Neuronal stem cell (in vitro differentiated cells): Measurements from ENCODE around the gene RASIP1.

Experiments used
- DNase-seq: peaks from one replicate; pipeline ENCODE4 v3.0.0-alpha.2; 2013; ENCODE audit warnings: low spot score
- H2AFZ ChIP-seq: one replicate; pipeline ENCODE4 v1.6.1; 2013; ENCODE audit warnings: mild to moderate bottlenecking, low read length, inconsistent platforms
- H2AK5ac ChIP-seq: 2 replicates; pipeline ENCODE4 v1.6.1; 2013; ENCODE audit warnings: low read depth, mild to moderate bottlenecking, inconsistent platforms, low read length, moderate library complexity, mixed read lengths
- H2BK120ac ChIP-seq: 2 replicates; pipeline ENCODE4 v1.6.1; 2013; ENCODE audit warnings: low read depth, mild to moderate bottlenecking, inconsistent platforms, low read length, moderate library complexity, mixed read lengths
- H2BK12ac ChIP-seq: one replicate; pipeline ENCODE4 v1.6.1; 2013; ENCODE audit warnings: low read length, inconsistent platforms
- H2BK15ac ChIP-seq: 2 replicates; pipeline ENCODE4 v1.6.1; 2013; ENCODE audit warnings: mild to moderate bottlenecking, low read length, inconsistent platforms, mixed read lengths
- H2BK5ac ChIP-seq: one replicate; pipeline ENCODE4 v1.6.1; 2013; ENCODE audit warnings: inconsistent platforms, mild to moderate bottlenecking, low read length, moderate library complexity
- H3K14ac ChIP-seq: one replicate; pipeline ENCODE4 v1.6.1; 2013; ENCODE audit warnings: low read length, inconsistent platforms
- H3K18ac ChIP-seq: 2 replicates; pipeline ENCODE4 v1.6.1; 2013; ENCODE audit warnings: low read length, inconsistent platforms
- H3K23ac ChIP-seq: 2 replicates; pipeline ENCODE4 v1.6.1; 2013; ENCODE audit warnings: low read depth, mild to moderate bottlenecking, mixed read lengths, low read length, inconsistent platforms; ENCODE audit not compliant: poor library complexity
- H3K27ac ChIP-seq: replicated peaks from 3 replicates; pipeline ENCODE4 v1.5.1; 2013; ENCODE audit warnings: low read length, inconsistent platforms
- H3K27me3 ChIP-seq, 3 experiments: 2 replicates each; pipeline ENCODE4 v1.6.1; 2013; ENCODE audit warnings: low read length in 3 of 3, mild to moderate bottlenecking in 2 of 3, inconsistent platforms in 1 of 3, low read depth in 1 of 3, mixed read lengths in 1 of 3, moderate library complexity in 1 of 3; ENCODE audit not compliant: control insufficient read depth in 3 of 3, insufficient read depth in 3 of 3
- H3K36me3 ChIP-seq, 2 donors: replicated peaks in 1 of 2; 2 replicates each; pipeline ENCODE4 v1.6.1; 2013; ENCODE audit warnings: low read length in 2 of 2; ENCODE audit not compliant: control insufficient read depth in 2 of 2, insufficient read depth in 2 of 2
- H3K4ac ChIP-seq: 2 replicates; pipeline ENCODE4 v1.6.1; 2013; ENCODE audit warnings: inconsistent platforms, mild to moderate bottlenecking, low read length, moderate library complexity
- H3K4me1 ChIP-seq, 2 donors: 1 replicate in 1 of 2; 2 replicates in 1 of 2; pipeline ENCODE4 v1.6.1; 2013; ENCODE audit warnings: low read length in 2 of 2, low read depth in 1 of 2; ENCODE audit not compliant: control insufficient read depth in 2 of 2, insufficient read depth in 1 of 2
- H3K4me2 ChIP-seq: one replicate; pipeline ENCODE4 v1.6.1; 2013; ENCODE audit warnings: mild to moderate bottlenecking, low read length, inconsistent platforms; ENCODE audit not compliant: insufficient read depth, poor library complexity, severe bottlenecking
- H3K4me3 ChIP-seq, 2 donors: 2 replicates each; pipeline ENCODE4 v1.5.1; 2013; ENCODE audit warnings: low read length in 2 of 2, mild to moderate bottlenecking in 2 of 2, inconsistent platforms in 1 of 2, moderate library complexity in 1 of 2
- H3K79me1 ChIP-seq: one replicate; pipeline ENCODE4 v1.6.1; 2013; ENCODE audit warnings: low read depth, mild to moderate bottlenecking, inconsistent platforms, low read length, moderate library complexity
- H3K9ac ChIP-seq: one replicate; pipeline ENCODE4 v1.6.1; 2013; ENCODE audit warnings: mild to moderate bottlenecking, low read depth, low read length, inconsistent platforms; ENCODE audit not compliant: poor library complexity
- H3K9me3 ChIP-seq, 2 donors: replicated peaks in 1 of 2; 2 replicates each; pipeline versions ENCODE3 to v1.6.1; 2013; ENCODE audit warnings: low read length in 2 of 2, mild to moderate bottlenecking in 2 of 2, inconsistent platforms in 1 of 2, low read depth in 1 of 2, mixed read lengths in 1 of 2, moderate library complexity in 1 of 2; ENCODE audit not compliant: control insufficient read depth in 2 of 2, insufficient read depth in 1 of 2
- H4K8ac ChIP-seq: one replicate; pipeline ENCODE4 v1.6.1; 2013; ENCODE audit warnings: low read depth, mild to moderate bottlenecking, inconsistent platforms, low read length, moderate library complexity
- H4K91ac ChIP-seq: one replicate; pipeline ENCODE4 v1.6.1; 2013; ENCODE audit warnings: low read length, low read depth, mild to moderate bottlenecking, inconsistent platforms; ENCODE audit not compliant: poor library complexity
- WGBS, 2 donors: extraction: QIAGEN DNeasy Blood & Tissue Kit; methylation state at CpG; one replicate each; pipeline ENCODE4 v1.1.7; 2013; ENCODE audit warnings: missing lambda C conversion rate in 2 of 2, mixed read lengths in 1 of 2; ENCODE audit not compliant: insufficient read length in 2 of 2, insufficient replicate concordance in 1 of 2; ENCODE audit errors: extremely low coverage in 2 of 2; 5-methylcytosine and 5-hydroxymethylcytosine counted together

Gene RASIP1

DNA sequence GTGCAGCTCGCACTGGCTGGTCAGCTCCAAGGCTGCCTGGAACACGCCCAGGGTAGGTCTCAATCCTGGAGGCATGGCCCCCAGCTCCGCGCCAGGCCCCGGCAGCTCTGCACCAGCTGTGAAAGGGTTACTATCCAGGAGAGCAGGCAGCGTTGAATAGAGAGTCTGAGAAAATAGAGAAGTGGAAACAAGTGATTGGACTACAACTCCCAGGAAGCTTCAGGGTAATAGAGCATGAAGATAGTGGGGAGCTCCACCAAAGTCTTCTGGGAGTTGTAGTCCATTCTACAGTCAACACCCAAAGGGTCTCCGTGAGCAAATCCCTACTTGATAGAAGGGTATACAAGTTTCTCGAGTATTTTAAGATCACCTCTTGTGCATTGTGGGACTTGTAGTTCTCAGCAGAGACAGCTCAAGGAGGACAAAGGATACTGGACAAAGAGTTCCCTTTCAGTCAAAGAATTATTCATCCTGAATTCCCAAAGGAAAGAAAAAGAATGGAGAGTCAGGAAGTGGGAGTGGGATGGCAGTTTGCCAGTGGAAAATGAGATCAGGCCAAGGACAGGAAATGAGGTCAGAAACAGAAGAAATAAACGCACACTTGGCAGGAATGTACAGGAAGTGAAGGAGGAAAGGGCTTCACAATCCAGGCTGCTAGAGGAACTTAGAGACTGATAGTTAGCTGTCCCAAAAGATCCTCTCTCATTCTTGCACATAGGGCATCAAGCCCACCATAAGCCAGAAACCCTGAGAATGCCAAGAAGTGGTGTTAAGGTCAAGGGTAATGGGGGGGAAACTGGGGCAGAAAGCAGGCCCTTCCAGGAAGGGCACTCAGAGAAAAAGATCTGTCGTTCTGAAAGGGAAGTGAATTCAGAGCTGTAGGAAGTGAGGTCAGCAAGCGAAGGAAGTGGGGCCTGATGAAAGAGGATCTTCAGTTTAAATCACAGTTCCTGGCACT, 15.3 kb downstream of the RASIP1 start:
- peak overlapping the region; percentile 80 for H2AFZ ChIP-seq
- H2BK120ac ChIP-seq: no peak overlapping the region
- H2AK5ac ChIP-seq: peak overlapping the region; percentile 91
- H3K36me3 ChIP-seq: no peaks in the 10 kb centered on the region
- peak overlapping the region; percentile 14 for H2BK12ac ChIP-seq
- H3K4me3 ChIP-seq: peak overlapping the region; percentile 4 to 31
- H3K4me2 ChIP-seq: no peak overlapping the region
- H3K14ac ChIP-seq: no peak overlapping the region
- H3K4me1 ChIP-seq: peaks cover 8 to 11% of the 10 kb centered on the region in 2 donors
- no peaks in the 10 kb centered on the region for H3K9me3 ChIP-seq
- H4K91ac ChIP-seq: no peak overlapping the region
- peak overlapping the region; percentile 28 for H2BK15ac ChIP-seq
- peak overlapping the region; percentile 28 for H3K4ac ChIP-seq
- no peak overlapping the region for H3K9ac ChIP-seq
- H3K18ac ChIP-seq: peak overlapping the region; percentile 67
- H3K79me1 ChIP-seq: no peaks in the 10 kb centered on the region
- no peak overlapping the region for H2BK5ac ChIP-seq
- no CpG with 5 or more reads among the region's 11 CpGs for WGBS, 2 donors
- no peaks in the 10 kb centered on the region for H3K27me3 ChIP-seq
- H3K23ac ChIP-seq: no peak overlapping the region
- peak overlapping the region; percentile 20 for H4K8ac ChIP-seq
- no peak for DNase-seq
- no peak overlapping the region for H3K27ac ChIP-seq

DNA sequence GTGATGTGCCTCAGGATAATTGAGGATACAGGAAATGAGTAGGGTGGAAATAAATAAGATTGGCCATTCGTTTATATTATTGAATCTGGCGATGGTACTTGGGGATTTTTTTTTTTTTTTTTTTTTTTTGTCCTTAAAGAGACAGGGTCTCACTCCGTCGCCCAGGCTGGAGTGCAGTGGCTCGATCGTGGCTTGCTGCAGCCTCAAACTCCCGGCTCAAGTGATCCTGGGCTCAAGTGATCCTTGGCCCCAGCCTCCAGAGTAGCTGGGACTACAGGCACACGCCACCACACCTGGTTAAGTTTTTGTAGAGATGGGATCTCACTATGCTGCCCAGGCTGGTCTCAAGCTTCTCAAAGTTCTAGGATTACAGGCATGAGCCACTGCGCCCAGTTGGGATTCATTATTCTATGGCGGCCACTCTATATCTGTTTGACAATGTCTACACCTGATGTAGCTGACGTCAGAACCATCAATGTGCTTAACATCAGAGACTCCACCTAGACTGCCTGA, 18.2 kb downstream of the RASIP1 start:
- no peaks in the 10 kb centered on the region for H3K36me3 ChIP-seq
- no peak overlapping the region for H3K4ac ChIP-seq
- H3K9ac ChIP-seq: no peak overlapping the region
- H3K4me2 ChIP-seq: no peak overlapping the region
- DNase-seq: no peak
- no peak overlapping the region for H3K4me3 ChIP-seq
- H3K14ac ChIP-seq: no peak overlapping the region
- H3K18ac ChIP-seq: no peak overlapping the region
- no peak overlapping the region for H4K8ac ChIP-seq
- H4K91ac ChIP-seq: no peak overlapping the region
- H2BK12ac ChIP-seq: no peak overlapping the region
- no peaks in the 10 kb centered on the region for H3K27me3 ChIP-seq
- no peak overlapping the region for H2AFZ ChIP-seq
- H3K9me3 ChIP-seq: no peaks in the 10 kb centered on the region
- H3K23ac ChIP-seq: no peak overlapping the region
- H2BK15ac ChIP-seq: no peak overlapping the region
- H3K4me1 ChIP-seq: peaks cover 19 to 23% of the 10 kb centered on the region in 2 donors
- H2BK120ac ChIP-seq: no peak overlapping the region
- H3K27ac ChIP-seq: no peak overlapping the region
- no CpG with 5 or more reads among the region's 11 CpGs for WGBS, 2 donors
- H2BK5ac ChIP-seq: no peak overlapping the region
- no peaks in the 10 kb centered on the region for H3K79me1 ChIP-seq
- no peak overlapping the region for H2AK5ac ChIP-seq

DNA sequence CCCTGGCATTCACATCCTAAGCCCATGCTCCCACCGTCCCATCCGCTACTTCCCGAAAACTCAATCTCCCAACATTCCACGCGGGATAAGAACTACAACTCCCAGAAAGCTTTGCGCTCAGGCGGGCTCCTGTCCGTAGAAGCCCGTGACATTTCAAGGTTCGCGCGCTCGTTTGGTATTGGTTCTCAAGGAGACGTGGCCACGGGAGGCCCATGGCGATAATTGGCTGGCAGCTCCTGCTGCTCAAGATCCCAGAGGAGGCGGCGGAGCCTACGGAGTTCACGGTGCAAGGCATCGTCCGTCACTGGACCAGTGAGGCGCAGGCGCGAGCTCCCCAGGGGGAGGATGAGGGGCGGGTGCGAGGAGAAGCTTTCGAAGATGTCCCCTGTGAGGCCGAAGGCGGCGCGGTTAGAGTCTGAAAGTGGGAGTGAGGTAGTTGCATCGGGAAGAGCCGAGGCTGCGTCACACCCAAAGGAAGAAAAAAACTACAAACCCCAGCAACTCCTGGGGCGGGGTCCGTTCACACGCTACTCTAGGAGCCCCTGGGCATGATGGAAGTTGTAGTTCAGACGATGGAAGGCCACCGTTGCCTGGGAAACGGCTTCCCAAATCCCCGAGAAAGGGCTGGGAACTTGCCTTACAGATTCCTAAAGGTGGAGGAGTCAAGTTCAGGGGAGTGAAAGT, 19.7 kb downstream of the RASIP1 start:
- no peaks in the 10 kb centered on the region for H3K9me3 ChIP-seq
- no peak overlapping the region for H2BK15ac ChIP-seq

DNA sequence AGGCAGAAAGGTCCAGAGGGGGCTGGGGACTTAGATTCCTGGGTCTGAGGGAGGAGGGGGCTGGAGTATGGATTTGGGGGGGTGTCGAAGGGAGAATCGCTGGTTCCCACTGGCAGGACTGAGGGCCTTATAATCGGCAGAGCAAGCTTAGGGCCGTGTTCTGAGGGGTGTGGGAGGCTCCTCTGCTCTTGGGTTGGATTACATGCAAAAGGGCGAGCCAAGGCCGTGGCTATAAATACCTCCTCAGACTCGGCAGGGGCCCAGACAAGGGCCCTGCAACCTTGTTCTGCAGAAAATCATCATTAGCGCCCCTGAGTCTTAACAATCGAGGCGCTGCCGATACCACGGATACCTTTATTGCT, 20.2 kb downstream of the RASIP1 start:
- DNase-seq: no peak
- H3K27me3 ChIP-seq: no peaks in the 10 kb centered on the region
- no peaks in the 10 kb centered on the region for H3K9me3 ChIP-seq
- no peak overlapping the region for H3K4me2 ChIP-seq
- peak overlapping the region in 1 of 2 donors; percentile 68 for H3K4me3 ChIP-seq
- H4K91ac ChIP-seq: no peak overlapping the region
- H2BK15ac ChIP-seq: peak overlapping the region; percentile 76
- peak overlapping the region; percentile 79 for H2BK5ac ChIP-seq
- H3K36me3 ChIP-seq: no peaks in the 10 kb centered on the region
- no peak overlapping the region for H3K27ac ChIP-seq
- H3K9ac ChIP-seq: no peak overlapping the region
- peak overlapping the region; percentile 93 for H2AFZ ChIP-seq
- H2BK12ac ChIP-seq: no peak overlapping the region
- H3K18ac ChIP-seq: peak overlapping the region; percentile 67
- H4K8ac ChIP-seq: no peak overlapping the region
- no peak overlapping the region for H3K23ac ChIP-seq
- peaks cover 24 to 28% of the 10 kb centered on the region in 2 donors for H3K4me1 ChIP-seq
- no CpG with 5 or more reads among the region's 12 CpGs for WGBS, 2 donors
- H3K79me1 ChIP-seq: no peaks in the 10 kb centered on the region
- H2BK120ac ChIP-seq: no peak overlapping the region
- H2AK5ac ChIP-seq: peak overlapping the region; percentile 98
- H3K14ac ChIP-seq: peak overlapping the region; percentile 11
- H3K4ac ChIP-seq: no peak overlapping the region

More for the DNA sequence above, 19.7 kb downstream of the RASIP1 start:
- H2BK12ac ChIP-seq: no peak overlapping the region
- H3K27me3 ChIP-seq: no peaks in the 10 kb centered on the region
- no peak overlapping the region for H4K91ac ChIP-seq
- H3K4me2 ChIP-seq: peak overlapping the region; percentile 43
- no peaks in the 10 kb centered on the region for H3K36me3 ChIP-seq
- WGBS, 2 donors: no CpG with 5 or more reads among the region's 42 CpGs
- H2AK5ac ChIP-seq: no peak overlapping the region
- peak overlapping the region; percentile 93 for H2AFZ ChIP-seq
- H3K4me1 ChIP-seq: peaks cover 26 to 31% of the 10 kb centered on the region in 2 donors
- peak overlapping the region; percentile 52 for H3K23ac ChIP-seq
- H3K18ac ChIP-seq: peak overlapping the region; percentile 97
- H3K79me1 ChIP-seq: no peaks in the 10 kb centered on the region
- no peak overlapping the region for H3K14ac ChIP-seq
- peak overlapping the region; percentile 87 for H3K9ac ChIP-seq
- H3K4ac ChIP-seq: no peak overlapping the region
- H4K8ac ChIP-seq: no peak overlapping the region
- peak overlapping the region; percentile 68 to 93 for H3K4me3 ChIP-seq
- H3K27ac ChIP-seq: peak overlapping the region; percentile 78
- peak; percentile 99 for DNase-seq
- no peak overlapping the region for H2BK120ac ChIP-seq
- no peak overlapping the region for H2BK5ac ChIP-seq
